ENCODE results near the gene HOXD1.

DNA sequence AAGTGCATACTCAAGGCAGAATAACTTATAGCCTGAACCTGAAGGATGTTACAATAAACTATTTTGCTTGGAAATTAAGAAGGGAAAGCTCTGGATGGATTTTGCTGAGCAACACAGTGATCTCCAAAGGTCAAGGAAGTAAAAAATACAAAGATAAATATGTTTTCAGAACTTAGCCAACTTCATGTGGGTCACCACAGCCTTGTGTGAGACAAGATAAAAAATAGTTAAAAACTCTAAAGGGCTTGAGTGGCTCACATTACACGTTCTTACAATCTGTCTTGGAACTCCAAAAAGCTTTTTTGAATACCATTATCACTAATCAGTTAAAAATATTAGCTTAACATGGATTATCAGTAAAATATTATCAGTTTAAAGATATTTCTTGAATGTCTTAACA, 51.8 kb downstream of the HOXD1 start:
- TF ChIP-seq, protein P1, sequence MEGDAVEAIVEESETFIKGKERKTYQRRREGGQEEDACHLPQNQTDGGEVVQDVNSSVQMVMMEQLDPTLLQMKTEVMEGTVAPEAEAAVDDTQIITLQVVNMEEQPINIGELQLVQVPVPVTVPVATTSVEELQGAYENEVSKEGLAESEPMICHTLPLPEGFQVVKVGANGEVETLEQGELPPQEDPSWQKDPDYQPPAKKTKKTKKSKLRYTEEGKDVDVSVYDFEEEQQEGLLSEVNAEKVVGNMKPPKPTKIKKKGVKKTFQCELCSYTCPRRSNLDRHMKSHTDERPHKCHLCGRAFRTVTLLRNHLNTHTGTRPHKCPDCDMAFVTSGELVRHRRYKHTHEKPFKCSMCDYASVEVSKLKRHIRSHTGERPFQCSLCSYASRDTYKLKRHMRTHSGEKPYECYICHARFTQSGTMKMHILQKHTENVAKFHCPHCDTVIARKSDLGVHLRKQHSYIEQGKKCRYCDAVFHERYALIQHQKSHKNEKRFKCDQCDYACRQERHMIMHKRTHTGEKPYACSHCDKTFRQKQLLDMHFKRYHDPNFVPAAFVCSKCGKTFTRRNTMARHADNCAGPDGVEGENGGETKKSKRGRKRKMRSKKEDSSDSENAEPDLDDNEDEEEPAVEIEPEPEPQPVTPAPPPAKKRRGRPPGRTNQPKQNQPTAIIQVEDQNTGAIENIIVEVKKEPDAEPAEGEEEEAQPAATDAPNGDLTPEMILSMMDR (IDR thresholded peaks at IDR 0.05 in 8 of 11, conservative IDR thresholded peaks at IDR 0.05 in 3 of 11): no peak
- no peak for TF ChIP-seq POLR2AphosphoS5 (IDR thresholded peaks at IDR 0.05)
